ENCODE data around the gene FBXO31.

The FBXO31 gene

GRCh38 chr16:87383505-87384161, at the start of gene FBXO31:
Gene FBXO31, minus strand, starts transcription at chr16:87383776. Its CDS starts 32 bp downstream, at chr16:87383744.
- peak; percentile 61 to 83 for DNase-seq

- DNase-seq, result no peak
Measured at GRCh38 chr16:87432330-87432915, 48.8 kb upstream of the FBXO31 start.

GRCh38 chr16:87431926-87432325, 48.4 kb upstream of the FBXO31 start:
- no peak for DNase-seq

GRCh38 chr16:87426423-87427215, 43.0 kb upstream of the FBXO31 start:
- no peak for DNase-seq

GRCh38 chr16:87425941-87426340, 42.4 kb upstream of the FBXO31 start:
- no peak for DNase-seq

GRCh38 chr16:87424266-87424665, 40.7 kb upstream of the FBXO31 start:
- DNase-seq, result no peak

GRCh38 chr16:87423429-87423828, 39.9 kb upstream of the FBXO31 start:
- DNase-seq, result no peak

GRCh38 chr16:87422106-87422505, 38.5 kb upstream of the FBXO31 start:
- DNase-seq, result no peak

- DNase-seq, result no peak
Measured at GRCh38 chr16:87421003-87421912, 37.7 kb upstream of the FBXO31 start.

GRCh38 chr16:87420026-87421002, 36.7 kb upstream of the FBXO31 start:
- DNase-seq, result no peak

GRCh38 chr16:87418644-87419043, 35.1 kb upstream of the FBXO31 start:
- DNase-seq, result no peak

GRCh38 chr16:87418216-87418615, 34.6 kb upstream of the FBXO31 start:
- no peak for DNase-seq

GRCh38 chr16:87417528-87417910, 33.9 kb upstream of the FBXO31 start:
- no peak for DNase-seq

GRCh38 chr16:87416826-87417527, 33.4 kb upstream of the FBXO31 start:
- peak in 1 of 2 experiments; percentile 57 for DNase-seq

- DNase-seq, result no peak
Measured at GRCh38 chr16:87415441-87415840, 31.9 kb upstream of the FBXO31 start.

- DNase-seq, result no peak
Measured at GRCh38 chr16:87414251-87414680, 30.7 kb upstream of the FBXO31 start.

- DNase-seq, result no peak
Measured at GRCh38 chr16:87412996-87413421, 29.4 kb upstream of the FBXO31 start.

- DNase-seq, result no peak
Measured at GRCh38 chr16:87412371-87412995, 28.9 kb upstream of the FBXO31 start.

GRCh38 chr16:87411375-87412271, 28.0 kb upstream of the FBXO31 start:
- no peak for DNase-seq
